ENCODE measurements around the gene TTC16.

DNA sequence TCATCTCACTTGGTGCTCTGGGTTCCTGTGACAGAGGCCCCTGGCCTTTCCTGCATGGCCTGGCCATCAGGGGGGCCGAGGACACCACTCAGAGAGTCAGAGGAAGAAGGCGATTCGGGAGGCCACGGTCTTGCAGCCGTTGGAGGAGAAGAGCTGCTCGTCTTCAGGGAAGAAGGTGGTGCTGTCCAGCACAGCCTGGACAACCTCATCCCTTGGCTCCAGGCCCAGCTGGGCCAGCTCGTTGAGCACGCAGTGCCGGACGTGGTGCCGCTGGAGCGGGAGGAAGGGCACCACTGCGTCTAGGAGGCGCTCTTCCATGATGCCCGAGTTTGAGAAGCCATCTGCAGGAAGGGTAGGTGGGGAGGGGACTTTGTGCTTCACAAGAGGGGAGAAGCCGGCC is 16.1 kb downstream of the TTC16 start:
- TF ChIP-seq, protein P1, sequence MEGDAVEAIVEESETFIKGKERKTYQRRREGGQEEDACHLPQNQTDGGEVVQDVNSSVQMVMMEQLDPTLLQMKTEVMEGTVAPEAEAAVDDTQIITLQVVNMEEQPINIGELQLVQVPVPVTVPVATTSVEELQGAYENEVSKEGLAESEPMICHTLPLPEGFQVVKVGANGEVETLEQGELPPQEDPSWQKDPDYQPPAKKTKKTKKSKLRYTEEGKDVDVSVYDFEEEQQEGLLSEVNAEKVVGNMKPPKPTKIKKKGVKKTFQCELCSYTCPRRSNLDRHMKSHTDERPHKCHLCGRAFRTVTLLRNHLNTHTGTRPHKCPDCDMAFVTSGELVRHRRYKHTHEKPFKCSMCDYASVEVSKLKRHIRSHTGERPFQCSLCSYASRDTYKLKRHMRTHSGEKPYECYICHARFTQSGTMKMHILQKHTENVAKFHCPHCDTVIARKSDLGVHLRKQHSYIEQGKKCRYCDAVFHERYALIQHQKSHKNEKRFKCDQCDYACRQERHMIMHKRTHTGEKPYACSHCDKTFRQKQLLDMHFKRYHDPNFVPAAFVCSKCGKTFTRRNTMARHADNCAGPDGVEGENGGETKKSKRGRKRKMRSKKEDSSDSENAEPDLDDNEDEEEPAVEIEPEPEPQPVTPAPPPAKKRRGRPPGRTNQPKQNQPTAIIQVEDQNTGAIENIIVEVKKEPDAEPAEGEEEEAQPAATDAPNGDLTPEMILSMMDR (conservative IDR thresholded peaks at IDR 0.05 in 1 of 2, IDR thresholded peaks at IDR 0.05 in 1 of 2; ENCODE audit: low read depth in 1 of 2, low read length in 2 of 2), result no peak
- TF ChIP-seq EZH2 (IDR thresholded peaks at IDR 0.05; ENCODE audit: low read length, missing control alignments), result no peak

Measured in fibroblast of lung (primary cell).